ENCODE measurements around the gene FOXK2. TPM values are rescaled to one million over a fixed set of nuclear protein-coding genes. Genes with fewer than 3 reads are reported as not detected.

The FOXK2 gene
- total and polyA plus RNA-seq, 2 donors (not counting 3 experiments of a cell fraction or from before 2014, with no cell fraction given): 33.4 to 79.3 TPM

GRCh38 chr17:82589851-82590180 lies 70.3 kb downstream of the FOXK2 start:
- FAIRE-seq (no peak), DNase-seq (ENCODE audit: low read depth, low spot score) (no peak)
- Histone ChIP-seq H3K9ac (replicated peaks; ENCODE audit: extremely low read depth, insufficient read depth, low read length) (no peak overlapping the region), H3K4me1 (ENCODE audit: control insufficient read depth, extremely low read depth, insufficient read depth, low read length) (peaks cover 8% of the 10 kb centered on the region), H3K9me1 (replicated peaks; ENCODE audit: control insufficient read depth, extremely low read depth, insufficient read depth, low read length) (no peaks in the 10 kb centered on the region), H3K79me2 (ENCODE audit: control insufficient read depth, insufficient read depth, low read length) (peaks cover 4% of the 10 kb centered on the region), H3K27ac (ENCODE audit: insufficient read depth, low read depth, low read length) (no peak overlapping the region), H4K20me1 (replicated peaks; ENCODE audit: control insufficient read depth, extremely low read depth, insufficient read depth, low read length) (no peaks in the 10 kb centered on the region), H3K27me3 (ENCODE audit: control insufficient read depth in 2 of 2, insufficient read depth in 2 of 2, low read length in 2 of 2) (no peaks in the 10 kb centered on the region), H3K36me3 (ENCODE audit: control insufficient read depth in 2 of 2, extremely low read depth in 1 of 2, insufficient read depth in 2 of 2, low read length in 2 of 2) (peaks cover 2 to 14% of the 10 kb centered on the region in 2 experiments), H2AFZ (ENCODE audit: low read depth, low read length) (no peak overlapping the region), H3K9me3 (replicated peaks; ENCODE audit: control insufficient read depth, insufficient read depth, low read length) (no peaks in the 10 kb centered on the region), H3K4me2 (ENCODE audit: insufficient read depth, low read length) (no peak overlapping the region), H3K4me3 (replicated peaks in 1 of 3; ENCODE audit: insufficient read depth in 1 of 3, low read depth in 1 of 3, low read length in 3 of 3) (no peak overlapping the region)
- intact Hi-C loops (cut with micrococcal nuclease): no loop called here
- POLR2A ChIA-PET: no interaction called here
- BruUV-seq (replicated peaks): no TSS peak
- CTCF ChIA-PET: no interaction called here
- no peak for TF ChIP-seq JUN (IDR thresholded peaks at IDR 0.05; ENCODE audit: borderline replicate concordance, insufficient read depth, insufficient read length, low read depth)
- no peak for TF ChIP-seq MYC (IDR thresholded peaks at IDR 0.05; ENCODE audit: low read depth, low read length)
- TF ChIP-seq POLR2AphosphoS5 (IDR thresholded peaks at IDR 0.05; ENCODE audit: insufficient read depth, low read depth, low read length): no peak
- TF ChIP-seq GATA2 (IDR thresholded peaks at IDR 0.05; ENCODE audit: insufficient read depth, insufficient read length, low read depth, low read length): no peak
- TF ChIP-seq FOS (IDR thresholded peaks at IDR 0.05; ENCODE audit: borderline replicate concordance, insufficient read depth, low read length): no peak
- no peak for TF ChIP-seq EZH2 (IDR thresholded peaks at IDR 0.05; ENCODE audit: borderline replicate concordance, low read depth, low read length, severe bottlenecking)
- no peak for TF ChIP-seq MAX (IDR thresholded peaks at IDR 0.05; ENCODE audit: insufficient read depth, insufficient read length)
- no peak for TF ChIP-seq POLR2A (IDR thresholded peaks at IDR 0.05; ENCODE audit: low read depth, low read length)
- TF ChIP-seq CTCF (IDR thresholded peaks at IDR 0.05; ENCODE audit: extremely low read depth in 1 of 2, insufficient read depth in 1 of 2, low read depth in 1 of 2, low read length in 2 of 2): no peak
- dilution Hi-C loops (cut with MboI; ENCODE audit: extremely low pct_ligation_motif_present, low sequenced_read_pairs): no loop called here

All from endothelial cell of umbilical vein (primary cell).